H1 (cell line): ENCODE data around the gene NELL1. TPM values are rescaled to one million over a fixed set of nuclear protein-coding genes. Genes with fewer than 3 reads are reported as not detected.
A peak's percentile ranks its signal among the peaks of the same experiment; 100 is the strongest.

Source experiments
- CTCF ChIA-PET: fragments of 300-600 bp; sonication (Branson Sonifier 250); formaldehyde crosslinking; loops from one replicate; lab custom pipeline; 2021; ENCODE audit not compliant: partially characterized antibody; lab: Charles Lee
- POLR2A ChIA-PET: fragments of 300-600 bp; sonication (Branson Sonifier 250); formaldehyde crosslinking; loops from one replicate; lab custom pipeline; 2021; ENCODE audit warnings: inconsistent platforms; ENCODE audit not compliant: partially characterized antibody; lab: Charles Lee
- DNase-seq, 2 experiments: peaks; one replicate each; pipeline versions ENCODE4 v3.0.0 to v3.0.0-alpha.2; 2010 to 2022; ENCODE audit warnings: low spot score in 2 of 2, low read depth in 1 of 2, mixed read lengths in 1 of 2
- FAIRE-seq: peaks from 2 replicates; lab custom pipeline; 2011; peaks lifted over from hg19 to GRCh38; lab: Jason Lieb, UNC
- H2AFZ ChIP-seq: 2 replicates; pipeline ENCODE4 v1.8.1; 2012; ENCODE audit warnings: low read length, inconsistent platforms
- H2AK5ac ChIP-seq: 2 replicates; pipeline ENCODE4 v1.6.1; 2013; ENCODE audit warnings: low read depth, low read length
- H2BK120ac ChIP-seq: replicated peaks from 2 replicates; pipeline ENCODE3; 2013; ENCODE audit warnings: low read depth, low read length, inconsistent platforms
- H2BK12ac ChIP-seq: 2 replicates; pipeline ENCODE4 v1.6.1; 2013; ENCODE audit warnings: low read depth, low read length
- H2BK15ac ChIP-seq: 2 replicates; pipeline ENCODE4 v1.6.1; 2013; ENCODE audit warnings: low read length
- H2BK20ac ChIP-seq: 2 replicates; pipeline ENCODE4 v1.6.1; 2013; ENCODE audit warnings: low read length
- H2BK5ac ChIP-seq: 2 replicates; pipeline ENCODE4 v1.6.1; 2013; ENCODE audit warnings: low read depth, low read length
- H3K14ac ChIP-seq: 2 replicates; pipeline ENCODE4 v1.6.1; 2013; ENCODE audit warnings: inconsistent platforms; ENCODE audit not compliant: insufficient read length
- H3K18ac ChIP-seq: 2 replicates; pipeline ENCODE4 v1.6.1; 2013; ENCODE audit warnings: low read length; ENCODE audit errors: extremely low read depth
- H3K23ac ChIP-seq: 2 replicates; pipeline ENCODE4 v1.6.1; 2013; ENCODE audit warnings: inconsistent platforms; ENCODE audit not compliant: insufficient read length
- H3K23me2 ChIP-seq: 2 replicates; pipeline ENCODE4 v1.6.1; 2013; ENCODE audit warnings: low read depth, low read length
- H3K27ac ChIP-seq: 2 replicates; pipeline ENCODE4 v1.6.1; 2011; ENCODE audit warnings: low read depth, low read length, inconsistent platforms
- H3K27me3 ChIP-seq, 4 experiments: replicated peaks in 1 of 4; 1 replicate in 1 of 4; 2 replicates in 3 of 4; pipeline versions ENCODE4 v1.6.1 to v1.8.1; 2011 to 2013; ENCODE audit warnings: low read length in 3 of 4, mild to moderate bottlenecking in 3 of 4, inconsistent platforms in 2 of 4, mixed read lengths in 2 of 4, moderate library complexity in 1 of 4; ENCODE audit not compliant: control insufficient read depth in 3 of 4, insufficient read depth in 3 of 4; ENCODE audit errors: extremely low read depth in 1 of 4
- H3K36me3 ChIP-seq, 4 experiments: 2 replicates each; pipeline versions ENCODE4 v1.6.1 to v1.8.1; 2011 to 2013; ENCODE audit warnings: mild to moderate bottlenecking in 4 of 4, low read length in 3 of 4, moderate library complexity in 2 of 4, control low read depth in 1 of 4, inconsistent platforms in 1 of 4; ENCODE audit not compliant: insufficient read depth in 4 of 4, control insufficient read depth in 2 of 4
- H3K4ac ChIP-seq: replicated peaks from 2 replicates; pipeline ENCODE3; 2013; ENCODE audit warnings: low read length, low read depth, mixed read lengths, inconsistent platforms; ENCODE audit not compliant: insufficient read length
- H3K4me1 ChIP-seq, 4 experiments: replicated peaks in 1 of 4; 1 replicate in 1 of 4; 2 replicates in 3 of 4; pipeline versions ENCODE4 v1.6.1 to v1.8.1; 2011 to 2013; ENCODE audit warnings: low read length in 3 of 4, inconsistent platforms in 2 of 4, mixed read lengths in 1 of 4; ENCODE audit not compliant: insufficient read depth in 4 of 4, control insufficient read depth in 3 of 4
- H3K4me2 ChIP-seq, 2 experiments: 2 replicates each; pipeline versions ENCODE4 v1.6.1 to v1.8.1; 2011 to 2013; ENCODE audit warnings: low read depth in 2 of 2, low read length in 2 of 2, control low read depth in 1 of 2, inconsistent platforms in 1 of 2, mild to moderate bottlenecking in 1 of 2; ENCODE audit not compliant: insufficient read depth in 1 of 2
- H3K4me3 ChIP-seq, 4 experiments: fragments of 200-600, 300-600 bp in 1 of 4; sonication (generic), shearing (Covaris generic), sonication (Bioruptor Twin) in 1 of 4; 2 replicates each; pipeline versions ENCODE4 v1.5.1 to v1.8.1; 2011 to 2016; ENCODE audit warnings: low read length in 4 of 4, low read depth in 3 of 4, control low read depth in 2 of 4, inconsistent platforms in 2 of 4, mild to moderate bottlenecking in 2 of 4, mixed read lengths in 1 of 4, moderate library complexity in 1 of 4; ENCODE audit not compliant: insufficient read depth in 2 of 4; ENCODE audit errors: extremely low read depth in 1 of 4
- H3K56ac ChIP-seq: replicated peaks from 2 replicates; pipeline ENCODE3; 2013; ENCODE audit warnings: low read depth, mild to moderate bottlenecking, mixed read lengths, low read length, inconsistent platforms; ENCODE audit not compliant: insufficient read length
- H3K79me1 ChIP-seq: 2 replicates; pipeline ENCODE4 v1.6.1; 2013; ENCODE audit warnings: low read depth, low read length, control low read depth
- H3K79me2 ChIP-seq, 2 experiments: 2 replicates each; pipeline versions ENCODE4 v1.6.1 to v1.8.1; 2012 to 2013; ENCODE audit warnings: low read length in 2 of 2, mild to moderate bottlenecking in 2 of 2, inconsistent platforms in 1 of 2; ENCODE audit not compliant: insufficient read depth in 2 of 2, control insufficient read depth in 1 of 2
- H3K9ac ChIP-seq, 4 experiments: replicated peaks in 1 of 4; 1 replicate in 1 of 4; 2 replicates in 3 of 4; pipeline versions ENCODE4 v1.6.1 to v1.8.1; 2011 to 2013; ENCODE audit warnings: low read depth in 3 of 4, low read length in 3 of 4, control low read depth in 2 of 4, mild to moderate bottlenecking in 2 of 4, moderate library complexity in 2 of 4, inconsistent platforms in 1 of 4; ENCODE audit errors: extremely low read depth in 1 of 4
- H3K9me3 ChIP-seq, 2 experiments: 2 replicates each; pipeline versions ENCODE4 v1.6.1 to v1.8.1; 2012 to 2013; ENCODE audit warnings: mild to moderate bottlenecking in 2 of 2, moderate library complexity in 2 of 2, control low read depth in 1 of 2, inconsistent platforms in 1 of 2, low read depth in 1 of 2, low read length in 1 of 2, mixed read lengths in 1 of 2; ENCODE audit not compliant: insufficient read depth in 2 of 2
- H4K20me1 ChIP-seq, 2 experiments: replicated peaks in 1 of 2; 2 replicates each; pipeline versions ENCODE3 to v1.8.1; 2011 to 2013; ENCODE audit warnings: inconsistent platforms in 2 of 2, low read length in 2 of 2, mild to moderate bottlenecking in 1 of 2; ENCODE audit not compliant: insufficient read depth in 2 of 2, control insufficient read depth in 1 of 2
- H4K5ac ChIP-seq: 2 replicates; pipeline ENCODE4 v1.6.1; 2013; ENCODE audit warnings: low read length, low read depth, mixed read lengths, inconsistent platforms; ENCODE audit not compliant: insufficient read length
- H4K8ac ChIP-seq: 2 replicates; pipeline ENCODE4 v1.8.0; 2013; ENCODE audit warnings: mild to moderate bottlenecking, moderate library complexity, low read length, inconsistent platforms; ENCODE audit not compliant: insufficient read depth; ENCODE audit errors: extremely low read depth
- H4K91ac ChIP-seq: replicated peaks from 2 replicates; pipeline ENCODE3; 2013; ENCODE audit warnings: low read length, mixed read lengths, inconsistent platforms; ENCODE audit not compliant: insufficient read length
- CBX8 ChIP-seq: fragments of 300-800, 300-1000 bp; sonication (generic); IDR thresholded peaks from 2 replicates; pipeline ENCODE4 v1.7.1; 2016; ENCODE audit warnings: low read depth, low read length, borderline replicate concordance
- CEBPB ChIP-seq: IDR thresholded peaks from 2 replicates; pipeline ENCODE4 v1.6.1; 2012; ENCODE audit warnings: low read depth, low read length
- CHD2 ChIP-seq: IDR thresholded peaks from 2 replicates; pipeline ENCODE4 v1.6.1; 2012; ENCODE audit warnings: low read length, improper control_type of control experiment
- CTBP2 ChIP-seq: IDR thresholded peaks from 2 replicates; pipeline ENCODE4 v1.7.0; 2011; ENCODE audit warnings: borderline replicate concordance, mild to moderate bottlenecking, moderate library complexity, mixed read lengths, low read length; ENCODE audit not compliant: insufficient read depth, insufficient read length
- CTCF ChIP-seq, 3 experiments: IDR thresholded peaks; 1 replicate in 2 of 3; 2 replicates in 1 of 3; pipeline versions ENCODE4 v1.5.1 to v1.6.1; 2011; ENCODE audit warnings: low read length in 3 of 3, mild to moderate bottlenecking in 3 of 3, inconsistent platforms in 2 of 3, low read depth in 1 of 3, moderate library complexity in 1 of 3; ENCODE audit not compliant: insufficient read depth in 1 of 3; ENCODE audit errors: control extremely low read depth in 1 of 3
- E2F6 ChIP-seq: IDR thresholded peaks from 2 replicates; pipeline ENCODE4 v1.6.1; 2012; ENCODE audit warnings: inconsistent platforms
- NANOG ChIP-seq: IDR thresholded peaks from 2 replicates; pipeline ENCODE4 v1.6.1; 2011; ENCODE audit warnings: low read length, low read depth, mild to moderate bottlenecking, inconsistent platforms; ENCODE audit not compliant: insufficient read depth, poor library complexity, severe bottlenecking
- POLR2AphosphoS5 ChIP-seq: IDR thresholded peaks from 2 replicates; pipeline ENCODE4 v1.6.1; 2011; ENCODE audit warnings: low read depth, low read length
- SIN3A ChIP-seq, 2 experiments: IDR thresholded peaks in 1 of 2; conservative IDR thresholded peaks in 1 of 2; 2 replicates each; pipeline ENCODE4 v1.6.1; 2011 to 2012; ENCODE audit warnings: low read length in 2 of 2, improper control_type of control experiment in 1 of 2, low read depth in 1 of 2, mild to moderate bottlenecking in 1 of 2
- YY1 ChIP-seq: IDR thresholded peaks from 2 replicates; pipeline ENCODE4 v1.6.1; 2011; ENCODE audit warnings: low read depth, mild to moderate bottlenecking, low read length
- polyA plus RNA-seq, 7 experiments: library from polyadenylated mRNA; depleted of rRNA in 3 of 7; stranded (reverse) in 5 of 7; unstranded in 2 of 7; fragments of >200 nt in 5 of 7; fragments of 200-250 nt in 2 of 7; gene quantifications; 1 replicate in 5 of 7; 2 replicates in 1 of 7; 4 replicates in 1 of 7; pipeline versions ENCODE4 v1.2.1 to v1.2.3, GENCODE V29; 2011 to 2013; ENCODE audit warnings: missing spikeins in 2 of 7, mixed read lengths in 2 of 7
- total RNA-seq: library from RNA; stranded (reverse); fragmentation: NEBNext Ultra II Directional; extraction: Animal tissue kit (Norgen Biotek cat#: 25700); gene quantifications from 2 replicates; pipeline ENCODE4 v1.2.1, GENCODE V29; 2021
- TF ChIP-seq, protein P1 (sequence below): IDR thresholded peaks from 2 replicates; pipeline ENCODE4 v1.6.1; 2012; ENCODE audit warnings: inconsistent platforms

NELL1 gene
- total and polyA plus RNA-seq, 2 of the 8 experiments (the other 6 are each of a cell fraction or from before 2014, with no cell fraction given): 0.21 TPM; not detected in 1

DNA sequence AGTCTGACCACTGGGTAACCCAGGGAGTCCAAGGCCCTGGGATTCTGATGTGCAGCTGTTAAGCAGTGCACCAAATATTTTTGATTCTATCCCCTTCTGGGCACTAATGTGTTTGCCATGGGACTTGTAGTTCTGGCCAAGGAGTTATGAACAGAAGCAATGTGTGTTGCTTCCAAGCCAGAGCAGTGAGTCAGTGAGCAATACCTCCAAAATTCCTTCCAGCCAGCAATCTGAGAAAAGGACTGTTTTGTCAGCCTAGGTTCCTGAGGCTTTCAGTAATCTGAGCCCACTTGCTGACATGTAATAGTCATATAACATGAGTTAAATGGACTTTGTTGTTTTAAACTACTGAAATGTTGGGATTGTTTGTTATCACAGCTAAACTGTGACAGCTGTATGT lies 311.4 kb downstream of the NELL1 start:
- H3K14ac ChIP-seq: no peak overlapping the region
- H3K23ac ChIP-seq: no peak overlapping the region
- POLR2A ChIA-PET: no interaction called here
- H2AFZ ChIP-seq: peak overlapping the region; percentile 24; the same call in 1 of the 2 replicates
- H2BK15ac ChIP-seq: no peak overlapping the region
- H4K5ac ChIP-seq: no peak overlapping the region
- H3K4me1 ChIP-seq: no peaks in the 10 kb centered on the region
- H3K4ac ChIP-seq: no peak overlapping the region
- H4K91ac ChIP-seq: no peak overlapping the region
- peaks cover 0 to 1% (median 0%) of the 10 kb centered on the region in 4 experiments; a peak in 1 of 7 replicates for H3K27me3 ChIP-seq
- CTCF ChIA-PET: interaction anchor here (1.4 kb wide), 1 partner anchor 19 kb away, joined by 4 read pairs; no protein-coding TSS in a partner anchor
- no peak overlapping the region for H2AK5ac ChIP-seq
- H4K8ac ChIP-seq: no peak overlapping the region
- no peak overlapping the region for H3K56ac ChIP-seq
- no peak overlapping the region for H2BK120ac ChIP-seq
- no peaks in the 10 kb centered on the region for H3K79me2 ChIP-seq
- no peak overlapping the region for H3K4me2 ChIP-seq
- no peak overlapping the region for H2BK12ac ChIP-seq
- no peak for DNase-seq
- H3K36me3 ChIP-seq: no peaks in the 10 kb centered on the region
- H3K27ac ChIP-seq: no peak overlapping the region
- no peak overlapping the region for H3K18ac ChIP-seq
- FAIRE-seq: no peak
- no peaks in the 10 kb centered on the region for H3K9me3 ChIP-seq
- H3K23me2 ChIP-seq: no peaks in the 10 kb centered on the region
- H2BK20ac ChIP-seq: no peak overlapping the region
- H3K4me3 ChIP-seq: no peak overlapping the region
- H2BK5ac ChIP-seq: no peak overlapping the region
- H3K9ac ChIP-seq: no peak overlapping the region
- H4K20me1 ChIP-seq: no peaks in the 10 kb centered on the region
- H3K79me1 ChIP-seq: no peaks in the 10 kb centered on the region
- TF ChIP-seq, protein P1, sequence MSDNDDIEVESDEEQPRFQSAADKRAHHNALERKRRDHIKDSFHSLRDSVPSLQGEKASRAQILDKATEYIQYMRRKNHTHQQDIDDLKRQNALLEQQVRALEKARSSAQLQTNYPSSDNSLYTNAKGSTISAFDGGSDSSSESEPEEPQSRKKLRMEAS: no peak
- TF ChIP-seq POLR2AphosphoS5 (no peak), CHD2 (no peak), E2F6 (no peak), SIN3A (conservative IDR thresholded peaks at IDR 0.05 in 1 of 2, IDR thresholded peaks at IDR 0.05 in 1 of 2; ENCODE audit: low read depth in 1 of 2, low read length in 2 of 2) (no peak), CTBP2 (no peak), CEBPB (no peak), YY1 (no peak), NANOG (no peak), CBX8 (no peak), CTCF (IDR thresholded peaks at IDR 0.05; ENCODE audit: control extremely low read depth in 1 of 3, insufficient read depth in 1 of 3, low read depth in 1 of 3, low read length in 3 of 3) (no peak)
